Brain microvascular endothelial cell (primary cell): ENCODE measurements around the gene FAM20A.

Experiments used
- DNase-seq: peaks from one replicate; pipeline ENCODE4 v3.0.0-alpha.2; 2020
- H3K27ac ChIP-seq: fragments of 250-450 bp; sonication (Bioruptor Pico); 2 replicates; pipeline ENCODE4 v1.5.1; 2020; ENCODE audit warnings: mild to moderate bottlenecking, moderate library complexity
- H3K27me3 ChIP-seq: fragments of 250-450 bp; sonication (Bioruptor Pico); replicated peaks from 2 replicates; pipeline ENCODE4 v1.5.1; 2020; ENCODE audit warnings: mild to moderate bottlenecking
- H3K36me3 ChIP-seq: fragments of 250-450 bp; sonication (Bioruptor Pico); replicated peaks from 2 replicates; pipeline ENCODE4 v1.5.1; 2020; ENCODE audit warnings: mild to moderate bottlenecking
- H3K4me3 ChIP-seq: 2 replicates; pipeline ENCODE4 v1.5.1; 2011; ENCODE audit warnings: low read depth, mild to moderate bottlenecking, control low read depth, low read length, moderate library complexity
- CTCF ChIP-seq: IDR thresholded peaks from 2 replicates; pipeline ENCODE4 v1.5.1; 2011; ENCODE audit warnings: low read depth, mild to moderate bottlenecking, moderate library complexity, low read length, control low read depth, inconsistent platforms; ENCODE audit errors: missing control alignments
- in situ Hi-C: cut with HindIII; loops from 2 replicates; pipeline ENCODE4 v1.10.0; 2017; ENCODE audit warnings: low sequenced_read_pairs, low pct_ligation_motif_present

Gene FAM20A

GRCh38 chr17:68613739-68614298 is 12.7 kb upstream of the FAM20A start:
- peak; percentile 61 for TF ChIP-seq CTCF
- H3K27me3 ChIP-seq: no peaks in the 10 kb centered on the region
- peak; percentile 16 for DNase-seq
- no peak overlapping the region for H3K27ac ChIP-seq
- no peaks in the 10 kb centered on the region for H3K36me3 ChIP-seq
- in situ Hi-C loops: no loop called here
- H3K4me3 ChIP-seq: no peak overlapping the region

GRCh38 chr17:68612923-68613292 is 11.7 kb upstream of the FAM20A start:
- in situ Hi-C loops: no loop called here
- no peak for DNase-seq
- Histone ChIP-seq H3K27ac (no peak overlapping the region), H3K4me3 (no peak overlapping the region), H3K27me3 (no peaks in the 10 kb centered on the region), H3K36me3 (no peaks in the 10 kb centered on the region)
- TF ChIP-seq CTCF: no peak

- in situ Hi-C loops: no loop called here
- Histone ChIP-seq H3K27me3 (no peaks in the 10 kb centered on the region), H3K27ac (no peak overlapping the region), H3K36me3 (no peaks in the 10 kb centered on the region), H3K4me3 (no peak overlapping the region)
- no peak for DNase-seq
- no peak for TF ChIP-seq CTCF
Observed at GRCh38 chr17:68612209-68612922, 11.2 kb upstream of the FAM20A start.

GRCh38 chr17:68611353-68612208 is 10.4 kb upstream of the FAM20A start:
- H3K4me3 ChIP-seq: no peak overlapping the region
- H3K27me3 ChIP-seq: no peaks in the 10 kb centered on the region
- no peak for DNase-seq
- H3K36me3 ChIP-seq: no peaks in the 10 kb centered on the region
- in situ Hi-C loops: no loop called here
- no peak for TF ChIP-seq CTCF
- H3K27ac ChIP-seq: no peak overlapping the region

GRCh38 chr17:68610554-68610953 is 9.4 kb upstream of the FAM20A start:
- no peak overlapping the region for H3K27ac ChIP-seq
- in situ Hi-C loops: no loop called here

More at GRCh38 chr17:68610554-68610953, 9.4 kb upstream of the FAM20A start:
- no peak for TF ChIP-seq CTCF
- DNase-seq: no peak
- no peak overlapping the region for H3K4me3 ChIP-seq
- H3K27me3 ChIP-seq: no peaks in the 10 kb centered on the region
- no peaks in the 10 kb centered on the region for H3K36me3 ChIP-seq
